ENCODE measurements around the gene FNDC5. TPM values are rescaled to one million over a fixed set of nuclear protein-coding genes. Genes with fewer than 3 reads are reported as not detected.

The FNDC5 gene
- total and polyA plus RNA-seq, 9 of the 15 experiments (the other 6 are each of a cell fraction or from before 2014, with no cell fraction given): 0.06 to 2.1 (median 0.22) TPM

- peaks cover 45% of the 10 kb centered on the region for H3K36me3 ChIP-seq (ENCODE audit: control insufficient read depth, insufficient read depth, low read length)
- CTCF ChIA-PET (ENCODE audit: low intra/inter-chr PET ratio): interaction anchor here (0.6 kb wide), 1 partner anchor 555 kb away, joined by 3 read pairs; no protein-coding TSS in a partner anchor
- TF ChIP-seq ZBTB26 (CRISPR knock-in tag; IDR thresholded peaks at IDR 0.05): peak; percentile 31; the same call in 1 of the 2 replicates
- no peak for TF ChIP-seq FOXP4 (CRISPR knock-in tag; IDR thresholded peaks at IDR 0.05; ENCODE audit: borderline replicate concordance)
- TF ChIP-seq KDM1A (IDR thresholded peaks at IDR 0.05): no peak
- TF ChIP-seq RBBP5 (IDR thresholded peaks at IDR 0.05; ENCODE audit: borderline replicate concordance, insufficient read depth, low read length, poor library complexity, severe bottlenecking): no peak
- TF ChIP-seq RAD21 (CRISPR knock-in tag; conservative IDR thresholded peaks at IDR 0.05 in 1 of 2, IDR thresholded peaks at IDR 0.05 in 1 of 2): no peak
- TF ChIP-seq NFYB (IDR thresholded peaks at IDR 0.05; ENCODE audit: extremely low read depth, insufficient read length): no peak
- TF ChIP-seq XRCC5 (IDR thresholded peaks at IDR 0.05; ENCODE audit: low read depth, low read length): no peak
- no peak for TF ChIP-seq HDGF (IDR thresholded peaks at IDR 0.05)
- no peak for TF ChIP-seq FIP1L1 (IDR thresholded peaks at IDR 0.05; ENCODE audit: low read depth, low read length, poor library complexity, severe bottlenecking)
- 0 out of 2 replicates have a peak, but pooled peaks have one; percentile 82 for TF ChIP-seq ZNF584 (CRISPR knock-in tag; IDR thresholded peaks at IDR 0.05; ENCODE audit: low read depth)
- no peak for TF ChIP-seq MTA2 (IDR thresholded peaks at IDR 0.05; ENCODE audit: low read depth)
- no peak for TF ChIP-seq PHF8 (IDR thresholded peaks at IDR 0.05; ENCODE audit: borderline replicate concordance, low read length)
- TF ChIP-seq GABPB2 (CRISPR knock-in tag; conservative IDR thresholded peaks at IDR 0.05): no peak
- TF ChIP-seq IRF1 (CRISPR knock-in tag; IDR thresholded peaks at IDR 0.05; ENCODE audit: borderline replicate concordance): peak; percentile 56; the same call in 1 of the 2 replicates
- TF ChIP-seq ZNF121 (CRISPR knock-in tag; conservative IDR thresholded peaks at IDR 0.05): no peak
- TF ChIP-seq ZNF79 (CRISPR knock-in tag; IDR thresholded peaks at IDR 0.05; ENCODE audit: low read depth): no peak
- no peak for TF ChIP-seq CCAR2 (IDR thresholded peaks at IDR 0.05; ENCODE audit: low read depth, low read length)
- no peak for TF ChIP-seq EWSR1 (IDR thresholded peaks at IDR 0.05; ENCODE audit: borderline replicate concordance, low read depth, partially characterized antibody)
Observed at GRCh38 chr1:32816676-32817158, 54.0 kb downstream of the FNDC5 start.

More at GRCh38 chr1:32816676-32817158, 54.0 kb downstream of the FNDC5 start:
- peak overlapping the region; percentile 98 to 99 for H3K9ac ChIP-seq (ENCODE audit: insufficient read depth in 1 of 2, low read depth in 2 of 2, low read length in 2 of 2)
- H3K9me1 ChIP-seq (ENCODE audit: control insufficient read depth, insufficient read depth, low read length): no peaks in the 10 kb centered on the region
- H3K27ac ChIP-seq (ENCODE audit: extremely low read depth, low read depth, low read length): peak overlapping the region; percentile 98
- peaks cover 97% of the 10 kb centered on the region for H3K79me2 ChIP-seq (ENCODE audit: control insufficient read depth, insufficient read depth, low read length)
- whole genome bisulfite sequencing (ENCODE audit: insufficient coverage, low coverage, missing lambda C conversion rate): under 1% methylated on average over 15 of the region's 15 CpGs
- H3K9me3 ChIP-seq (replicated peaks; ENCODE audit: control insufficient read depth, insufficient read depth, low read depth, low read length): no peaks in the 10 kb centered on the region
- ATAC-seq (peak; percentile 27), FAIRE-seq (no peak), DNase-seq (ENCODE audit: extremely low read depth in 1 of 4, low spot score in 3 of 4) (peak in 2 of 4 experiments; percentile 62 to 70)
- H2AFZ ChIP-seq (ENCODE audit: low read depth, low read length): peak overlapping the region; percentile 74
- peaks cover 33 to 39% of the 10 kb centered on the region in 2 experiments for H3K4me1 ChIP-seq (replicated peaks in 1 of 2; ENCODE audit: control insufficient read depth in 2 of 2, insufficient read depth in 2 of 2, low read length in 2 of 2)
- H4K20me1 ChIP-seq (replicated peaks; ENCODE audit: control insufficient read depth, insufficient read depth, low read length): peaks cover 32% of the 10 kb centered on the region; the same call in 1 of the 2 replicates
- POLR2A ChIA-PET: interaction anchor here (0.6 to 2.7 kb wide), 17 partner anchors 10 to 1318 kb away, joined by 3 to 7 read pairs (median 3); partner anchors contain the start of gene RBBP4
- H3K4me2 ChIP-seq (ENCODE audit: insufficient read depth, low read length): peak overlapping the region; percentile 95
- no peaks in the 10 kb centered on the region for H3K27me3 ChIP-seq (ENCODE audit: control insufficient read depth in 2 of 2, insufficient read depth in 2 of 2, low read length in 2 of 2)
- in situ Hi-C loops (cut with MboI) (no loop called here), intact Hi-C loops (cut with micrococcal nuclease) (loop anchor here (5.0 kb wide), 1 partner anchor 424 kb away; the partner anchor contains the start of gene BSDC1)
- peak overlapping the region; percentile 74 for H3K4me3 ChIP-seq
- TSS peak; percentile 71 for BruUV-seq (replicated peaks)

Measured in K562 (cell line).